ENCODE data around the gene ADCY4.

GRCh38 chr14:24310646-24311604 is 23.9 kb downstream of the ADCY4 start, which contains the start of gene LTB4R:
- TF ChIP-seq CTCF (IDR thresholded peaks at IDR 0.05; ENCODE audit: insufficient read depth, low read length) (no peak), REST (IDR thresholded peaks at IDR 0.05; ENCODE audit: insufficient replicate concordance, low read depth) (no peak), GABPA (IDR thresholded peaks at IDR 0.05; ENCODE audit: low read depth) (no peak), POLR2AphosphoS5 (IDR thresholded peaks at IDR 0.05; ENCODE audit: low read depth) (no peak; the same call in 1 of the 2 replicates)

Measured in HL-60 (cell line).